Panc1 (cell line): ENCODE results near the gene AGRP.

Experiments
- SIN3A ChIP-seq: IDR thresholded peaks from 2 replicates; pipeline ENCODE4 v1.6.1; 2012; ENCODE audit warnings: low read depth, mild to moderate bottlenecking, low read length, moderate library complexity, borderline replicate concordance; ENCODE audit not compliant: insufficient read depth
- TCF7L2 ChIP-seq: IDR thresholded peaks from 2 replicates; pipeline ENCODE4 v1.6.1; 2011; ENCODE audit warnings: mild to moderate bottlenecking, low read depth, low read length, inconsistent platforms
- TF ChIP-seq, protein P1 (sequence below): fragments of 450-650 bp; IDR thresholded peaks from 2 replicates; pipeline ENCODE4 v1.5.1; 2017; ENCODE audit warnings: mild to moderate bottlenecking

DNA sequence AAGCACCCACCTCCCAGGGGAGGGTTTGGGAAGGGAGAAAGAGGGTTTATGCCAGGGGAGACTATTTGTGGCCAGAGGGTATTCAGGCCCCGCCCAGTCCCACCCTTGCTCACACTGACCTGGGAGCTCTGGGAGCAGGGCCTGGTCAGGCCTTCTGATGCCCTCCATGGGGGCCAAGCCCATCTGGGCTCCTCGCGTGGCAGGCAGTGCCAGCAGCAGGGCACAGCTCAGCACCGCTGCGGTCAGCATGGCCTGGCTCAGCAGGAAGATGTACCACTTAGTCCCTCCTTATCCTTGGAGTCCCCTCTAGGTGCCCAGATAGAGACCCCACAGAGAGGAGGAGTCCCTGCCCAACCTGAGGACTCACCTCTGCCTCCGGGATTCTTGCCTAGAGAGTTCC is at the start of gene AGRP:
- TF ChIP-seq SIN3A, result no peak
- no peak for TF ChIP-seq TCF7L2
- TF ChIP-seq, protein P1, sequence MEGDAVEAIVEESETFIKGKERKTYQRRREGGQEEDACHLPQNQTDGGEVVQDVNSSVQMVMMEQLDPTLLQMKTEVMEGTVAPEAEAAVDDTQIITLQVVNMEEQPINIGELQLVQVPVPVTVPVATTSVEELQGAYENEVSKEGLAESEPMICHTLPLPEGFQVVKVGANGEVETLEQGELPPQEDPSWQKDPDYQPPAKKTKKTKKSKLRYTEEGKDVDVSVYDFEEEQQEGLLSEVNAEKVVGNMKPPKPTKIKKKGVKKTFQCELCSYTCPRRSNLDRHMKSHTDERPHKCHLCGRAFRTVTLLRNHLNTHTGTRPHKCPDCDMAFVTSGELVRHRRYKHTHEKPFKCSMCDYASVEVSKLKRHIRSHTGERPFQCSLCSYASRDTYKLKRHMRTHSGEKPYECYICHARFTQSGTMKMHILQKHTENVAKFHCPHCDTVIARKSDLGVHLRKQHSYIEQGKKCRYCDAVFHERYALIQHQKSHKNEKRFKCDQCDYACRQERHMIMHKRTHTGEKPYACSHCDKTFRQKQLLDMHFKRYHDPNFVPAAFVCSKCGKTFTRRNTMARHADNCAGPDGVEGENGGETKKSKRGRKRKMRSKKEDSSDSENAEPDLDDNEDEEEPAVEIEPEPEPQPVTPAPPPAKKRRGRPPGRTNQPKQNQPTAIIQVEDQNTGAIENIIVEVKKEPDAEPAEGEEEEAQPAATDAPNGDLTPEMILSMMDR, result no peak
